ENCODE measurements around the gene FAT2.

Gene FAT2, protein sequence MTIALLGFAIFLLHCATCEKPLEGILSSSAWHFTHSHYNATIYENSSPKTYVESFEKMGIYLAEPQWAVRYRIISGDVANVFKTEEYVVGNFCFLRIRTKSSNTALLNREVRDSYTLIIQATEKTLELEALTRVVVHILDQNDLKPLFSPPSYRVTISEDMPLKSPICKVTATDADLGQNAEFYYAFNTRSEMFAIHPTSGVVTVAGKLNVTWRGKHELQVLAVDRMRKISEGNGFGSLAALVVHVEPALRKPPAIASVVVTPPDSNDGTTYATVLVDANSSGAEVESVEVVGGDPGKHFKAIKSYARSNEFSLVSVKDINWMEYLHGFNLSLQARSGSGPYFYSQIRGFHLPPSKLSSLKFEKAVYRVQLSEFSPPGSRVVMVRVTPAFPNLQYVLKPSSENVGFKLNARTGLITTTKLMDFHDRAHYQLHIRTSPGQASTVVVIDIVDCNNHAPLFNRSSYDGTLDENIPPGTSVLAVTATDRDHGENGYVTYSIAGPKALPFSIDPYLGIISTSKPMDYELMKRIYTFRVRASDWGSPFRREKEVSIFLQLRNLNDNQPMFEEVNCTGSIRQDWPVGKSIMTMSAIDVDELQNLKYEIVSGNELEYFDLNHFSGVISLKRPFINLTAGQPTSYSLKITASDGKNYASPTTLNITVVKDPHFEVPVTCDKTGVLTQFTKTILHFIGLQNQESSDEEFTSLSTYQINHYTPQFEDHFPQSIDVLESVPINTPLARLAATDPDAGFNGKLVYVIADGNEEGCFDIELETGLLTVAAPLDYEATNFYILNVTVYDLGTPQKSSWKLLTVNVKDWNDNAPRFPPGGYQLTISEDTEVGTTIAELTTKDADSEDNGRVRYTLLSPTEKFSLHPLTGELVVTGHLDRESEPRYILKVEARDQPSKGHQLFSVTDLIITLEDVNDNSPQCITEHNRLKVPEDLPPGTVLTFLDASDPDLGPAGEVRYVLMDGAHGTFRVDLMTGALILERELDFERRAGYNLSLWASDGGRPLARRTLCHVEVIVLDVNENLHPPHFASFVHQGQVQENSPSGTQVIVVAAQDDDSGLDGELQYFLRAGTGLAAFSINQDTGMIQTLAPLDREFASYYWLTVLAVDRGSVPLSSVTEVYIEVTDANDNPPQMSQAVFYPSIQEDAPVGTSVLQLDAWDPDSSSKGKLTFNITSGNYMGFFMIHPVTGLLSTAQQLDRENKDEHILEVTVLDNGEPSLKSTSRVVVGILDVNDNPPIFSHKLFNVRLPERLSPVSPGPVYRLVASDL (N-terminal part only)

DNA sequence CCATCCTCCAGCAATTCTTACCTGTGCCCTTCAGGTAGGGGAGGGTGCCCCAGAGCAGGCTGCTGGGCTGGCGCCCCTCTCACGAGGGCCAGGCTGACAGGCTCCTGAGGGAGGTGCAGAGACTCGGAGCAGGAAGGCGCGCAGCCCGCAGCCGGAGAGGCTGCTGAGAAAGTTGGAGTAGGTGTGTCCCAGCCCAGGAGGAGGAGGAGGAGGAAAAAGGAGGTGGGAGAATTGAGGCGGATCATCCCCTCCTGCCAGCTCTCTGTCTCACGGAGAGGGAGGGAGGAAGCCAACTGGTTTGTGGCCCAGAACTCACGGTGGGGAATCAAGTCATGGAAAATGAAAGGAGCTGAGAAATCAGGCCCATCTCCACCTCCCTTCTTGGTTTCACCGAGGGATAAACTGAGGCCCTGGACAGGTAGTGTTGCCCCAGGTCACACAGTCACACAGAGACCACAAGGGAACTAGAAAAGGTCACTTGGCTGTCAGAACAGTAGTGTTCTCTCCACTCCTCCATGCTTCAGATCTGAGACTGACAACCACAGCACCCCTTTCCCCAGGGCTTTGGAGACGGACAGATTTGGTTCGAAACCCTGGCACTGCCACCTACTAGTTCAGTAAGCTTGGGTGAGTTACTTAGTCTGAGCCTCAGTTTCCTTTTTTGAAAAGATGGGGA, at the start of gene FAT2:
Gene FAT2 (minus strand): TSS at position 188 of the 676 bp plus-strand sequence. CDS start 22,400 bp downstream, outside the sequence.
- DNase-seq = no peak

DNA sequence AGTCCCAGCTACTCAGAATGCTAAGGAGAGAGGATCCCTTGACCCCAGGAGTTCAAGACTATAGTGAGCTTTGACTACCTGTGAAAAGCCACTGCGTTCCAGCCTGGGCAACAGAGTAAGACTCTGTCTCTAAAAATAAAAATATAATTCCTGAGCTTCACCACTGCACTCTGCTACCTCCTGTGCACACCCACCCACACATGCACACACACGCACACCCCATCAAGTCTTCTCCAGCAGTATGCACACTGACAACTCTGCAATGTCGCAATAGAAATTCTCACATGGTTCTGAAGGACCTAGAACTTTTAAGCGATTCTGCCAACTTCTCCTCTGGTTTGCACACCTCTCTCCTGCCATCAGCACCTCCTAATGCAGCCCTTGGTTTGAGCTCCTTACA, 47.5 kb upstream of the FAT2 start:
- DNase-seq = no peak

DNA sequence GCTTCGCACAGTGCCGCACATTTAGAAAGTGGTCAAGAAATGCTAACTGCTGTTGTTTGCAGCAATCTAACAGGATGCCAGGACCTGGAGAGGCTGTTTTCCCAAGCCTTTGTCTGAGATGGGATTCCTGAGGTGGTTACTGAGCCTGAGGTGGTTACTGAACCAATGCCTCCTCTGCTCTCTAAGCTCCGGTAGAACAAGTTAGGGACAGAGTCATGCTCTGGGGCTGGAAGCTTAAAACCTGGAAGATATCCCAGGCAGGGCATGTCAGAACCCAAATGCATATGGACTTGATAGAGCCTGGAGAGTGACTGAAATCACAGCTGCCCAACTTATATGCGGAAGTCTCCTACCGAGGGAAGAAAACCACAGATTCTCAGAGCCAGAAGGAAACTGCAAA, 46.5 kb upstream of the FAT2 start:
- no peak for DNase-seq

DNA sequence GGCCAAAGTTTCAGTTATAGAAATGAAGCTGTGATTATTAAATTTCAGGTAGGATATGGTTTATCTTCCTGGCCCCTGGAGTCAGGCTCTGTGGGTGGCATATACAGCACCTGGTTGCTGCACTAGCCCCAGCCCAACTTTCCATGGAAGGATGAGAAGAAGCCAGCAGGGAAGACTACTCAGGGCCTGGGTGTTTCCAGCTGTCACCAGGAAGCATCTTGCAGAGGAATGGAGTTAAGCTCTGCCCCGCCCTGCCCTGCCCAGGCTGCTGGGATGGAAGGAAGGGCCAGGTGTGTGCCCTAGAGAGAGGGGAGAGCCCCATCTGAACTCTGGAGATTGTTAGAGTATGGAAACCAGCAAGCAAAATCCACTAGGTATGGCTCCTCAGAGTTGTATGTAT, 42.8 kb upstream of the FAT2 start:
- DNase-seq = no peak

DNA sequence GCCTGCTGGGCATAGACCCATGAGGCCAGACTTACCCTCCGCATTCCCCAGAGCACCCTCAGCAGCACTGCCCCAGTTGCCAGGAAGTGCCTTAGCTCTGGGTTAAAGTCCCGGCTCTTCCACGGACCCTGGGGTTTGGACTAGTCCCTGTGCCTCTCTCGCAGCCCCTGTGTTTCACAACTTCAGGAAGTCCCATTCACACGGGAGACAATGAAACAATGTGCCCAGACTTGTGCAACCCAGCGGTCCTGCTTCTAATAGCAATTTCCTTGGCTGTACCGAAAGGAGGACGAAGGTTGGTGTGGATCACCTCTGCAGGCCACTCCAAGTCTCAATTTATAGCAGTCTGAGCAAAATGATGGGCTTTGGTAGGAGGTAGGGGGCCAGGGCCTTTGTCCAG, 41.8 kb upstream of the FAT2 start:
- DNase-seq = no peak

DNA sequence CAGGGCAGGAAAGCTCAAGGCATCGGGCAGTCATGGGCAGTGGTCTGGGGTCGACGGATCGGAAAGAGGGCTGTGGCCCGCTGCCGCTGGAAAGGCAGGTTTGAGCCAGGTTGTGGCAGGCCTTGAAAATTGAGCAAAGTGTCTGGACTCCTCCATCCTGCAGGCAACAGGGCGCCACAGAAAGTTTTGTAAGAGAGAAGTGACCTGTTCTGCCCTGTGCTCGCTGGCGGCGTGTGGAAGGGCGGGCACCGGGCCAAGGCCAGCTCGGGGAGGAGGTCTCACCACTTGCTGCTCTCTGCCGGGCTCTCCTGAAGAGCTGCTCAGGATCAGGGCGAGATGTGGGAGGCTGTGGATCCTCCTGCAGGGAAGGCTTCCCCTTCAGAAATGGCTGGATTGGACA, 41.4 kb upstream of the FAT2 start:
- DNase-seq = no peak

DNA sequence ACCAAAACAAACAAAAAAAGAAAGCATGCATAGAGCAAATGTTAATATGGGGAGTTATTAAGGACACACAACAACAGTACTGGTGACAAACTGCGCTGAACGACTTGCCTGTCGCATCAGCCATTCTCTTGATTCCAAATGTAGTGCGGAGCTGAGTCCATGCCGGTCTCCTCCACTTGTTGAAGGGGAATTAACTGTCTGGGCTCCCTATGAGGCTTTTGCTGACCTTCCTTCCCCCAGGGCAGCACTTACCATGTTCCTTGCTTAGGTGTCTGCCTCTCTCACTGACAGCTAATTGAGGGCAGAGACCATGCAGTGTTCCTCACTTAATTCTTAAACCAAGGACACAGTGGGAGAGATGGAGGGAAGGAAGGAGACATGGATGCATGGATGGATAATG, 40.8 kb upstream of the FAT2 start:
- DNase-seq = no peak

DNA sequence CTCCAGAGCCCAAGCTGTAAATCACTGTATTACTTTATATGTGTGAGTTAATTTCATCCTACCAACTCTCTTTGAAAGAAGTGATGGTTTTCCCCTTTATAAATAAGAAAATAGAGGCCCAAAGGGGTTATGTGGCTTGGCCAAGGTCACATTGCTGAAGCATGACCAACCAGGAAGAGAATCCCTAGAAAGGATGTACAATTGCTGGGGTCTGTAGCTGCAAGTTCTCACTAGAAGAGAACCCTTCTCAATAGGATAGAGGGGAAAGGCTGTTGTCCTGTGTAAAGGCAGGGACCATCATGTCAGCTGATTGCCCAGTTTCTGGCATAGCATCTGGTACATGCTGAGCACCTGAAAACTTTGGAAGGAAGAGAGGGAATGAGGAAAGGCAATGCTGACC, 39.0 kb upstream of the FAT2 start:
- DNase-seq = no peak

DNA sequence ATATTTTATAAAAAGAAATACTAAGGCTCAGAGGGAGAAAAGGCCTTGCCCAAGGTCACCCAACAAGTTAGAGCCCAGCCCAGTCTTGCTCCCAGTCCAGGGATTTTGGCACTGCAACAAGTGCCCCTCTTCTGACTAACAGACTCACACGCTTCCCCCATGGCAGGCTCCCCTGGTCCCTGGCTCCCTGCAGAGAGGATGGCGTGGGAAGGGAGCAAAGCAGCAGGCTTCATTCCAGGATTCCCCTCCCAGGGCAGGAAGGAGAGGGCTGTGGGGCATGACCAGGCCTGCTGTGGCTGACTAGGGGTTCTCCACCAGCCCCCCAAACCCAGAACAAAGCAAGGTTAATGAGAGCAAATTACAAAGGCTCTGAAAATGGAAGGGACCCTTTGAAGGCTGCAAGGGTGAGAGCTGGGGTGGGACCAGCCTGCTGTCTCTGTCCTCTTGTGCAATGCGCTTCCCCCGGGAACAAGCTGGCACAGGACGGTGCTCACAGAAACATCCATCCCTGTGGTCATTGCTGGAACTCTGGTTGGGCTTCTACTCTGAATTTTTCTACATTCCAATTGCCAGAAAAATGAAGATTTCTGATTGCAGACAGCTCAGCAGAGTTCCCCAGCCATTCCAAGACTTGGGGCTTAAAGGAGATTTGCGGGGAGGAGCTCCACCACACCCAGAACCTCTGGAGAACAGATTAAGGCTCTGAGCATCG, 37.1 kb upstream of the FAT2 start:
- no peak for DNase-seq

DNA sequence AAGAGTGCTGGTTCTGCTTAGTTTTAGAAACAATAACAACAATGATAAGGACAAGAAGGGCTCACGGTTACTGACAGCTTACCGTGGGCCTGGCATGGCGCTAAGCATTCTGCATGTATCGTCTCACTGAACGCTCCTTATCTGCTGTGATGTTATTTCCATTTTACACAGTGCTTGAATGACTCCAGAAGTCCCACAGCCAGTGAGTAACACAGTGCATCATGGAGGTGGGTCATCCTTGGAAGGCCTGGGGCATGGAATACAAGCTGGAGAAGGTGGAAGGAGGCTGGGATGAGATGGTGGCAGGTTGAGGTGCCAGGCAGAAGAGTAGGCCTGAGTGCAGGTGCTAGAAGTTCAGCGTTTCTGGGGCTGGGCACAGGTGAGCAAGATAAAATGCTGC, 36.5 kb upstream of the FAT2 start:
- no peak for DNase-seq

DNA sequence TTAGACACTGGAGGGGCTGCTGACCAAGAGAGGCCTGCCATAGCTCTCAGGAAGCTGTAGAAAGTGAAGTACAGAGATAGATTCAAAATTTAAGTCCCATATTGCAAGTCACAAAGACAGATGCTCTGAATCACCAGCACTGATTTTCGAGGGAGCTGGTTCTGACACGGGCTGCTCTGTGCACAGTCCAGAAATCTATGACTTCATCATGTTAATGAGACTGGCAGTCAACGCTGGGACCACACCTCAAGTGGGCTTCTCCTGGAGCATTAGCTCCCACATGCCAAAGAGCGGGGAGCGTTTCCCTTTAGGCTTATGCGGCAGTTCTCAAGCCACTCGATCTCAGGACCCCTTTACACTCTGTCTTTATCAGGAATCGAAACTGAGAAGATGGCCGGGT, 34.2 kb upstream of the FAT2 start:
- no peak for DNase-seq

DNA sequence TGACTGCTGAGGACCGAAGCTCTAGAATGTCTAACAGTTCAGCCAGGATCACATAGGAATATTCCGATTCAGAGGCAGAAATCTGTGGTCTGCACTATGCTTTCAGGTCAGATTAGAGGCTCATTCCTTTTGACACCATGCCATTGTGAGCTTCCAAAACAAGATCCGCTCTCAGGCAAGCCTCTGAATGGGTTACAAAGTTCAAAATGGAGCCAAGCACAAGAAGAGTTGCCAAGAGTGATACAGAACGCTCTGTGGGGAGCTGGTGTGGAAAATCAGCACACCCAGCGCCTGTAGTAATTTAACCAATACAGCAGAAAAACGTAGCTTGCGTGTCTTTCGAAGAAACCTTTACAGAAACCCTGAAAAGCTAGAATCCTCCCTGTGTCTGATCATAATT, 33.3 kb upstream of the FAT2 start:
- DNase-seq = no peak

DNA sequence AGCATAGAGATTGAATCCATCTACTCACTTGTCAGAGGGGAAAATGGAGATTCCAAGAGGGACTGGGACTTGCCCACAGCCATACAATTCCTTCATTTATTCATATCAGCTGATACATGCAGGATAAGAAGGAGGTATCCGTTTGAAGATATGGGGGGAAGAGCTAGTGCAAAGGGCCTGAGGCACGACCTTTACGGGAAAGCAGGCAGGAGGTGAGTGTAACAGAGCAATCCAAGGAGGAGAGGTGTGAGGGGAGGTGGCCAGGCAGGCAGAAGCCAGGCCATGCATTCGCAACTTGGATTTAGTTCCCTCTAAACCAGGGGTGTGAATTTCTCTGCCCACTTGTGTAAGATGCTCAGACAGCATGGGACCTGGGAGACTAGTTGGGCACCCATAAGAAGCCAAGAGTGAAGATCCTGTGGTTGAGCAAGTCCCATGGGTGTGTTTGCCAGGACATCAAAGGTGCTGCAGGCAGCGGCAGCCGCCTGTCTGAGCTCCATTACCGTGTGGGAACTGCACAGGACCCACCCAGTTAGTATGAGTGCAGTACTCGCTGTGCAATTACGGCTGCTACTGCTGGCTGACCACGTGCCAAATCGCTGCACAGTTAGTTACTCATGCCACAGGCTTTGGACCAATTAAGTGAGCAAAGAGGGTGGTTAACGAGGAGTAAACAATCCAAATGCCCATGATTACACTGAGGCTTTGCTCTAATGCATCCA, 31.4 kb upstream of the FAT2 start:
- no peak for DNase-seq

DNA sequence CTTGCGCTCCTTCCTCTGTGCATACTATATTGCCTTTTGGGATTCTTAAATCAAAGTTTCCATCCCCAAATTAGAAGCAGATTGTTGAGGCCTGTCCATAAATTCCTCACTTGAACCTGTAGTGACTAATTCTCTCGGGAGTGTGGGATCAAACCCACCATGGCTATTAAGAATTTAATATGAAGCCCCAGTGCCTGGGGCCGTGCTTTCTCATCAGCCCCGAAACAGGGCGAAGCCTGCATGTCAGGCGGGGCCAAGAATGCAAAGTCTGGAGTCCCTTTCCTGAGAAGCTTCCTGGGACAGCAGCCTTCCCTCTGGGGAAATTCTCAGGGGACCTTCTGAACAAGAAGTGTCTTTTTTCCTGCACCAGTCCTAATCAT, 29.3 kb upstream of the FAT2 start:
- DNase-seq = no peak

DNA sequence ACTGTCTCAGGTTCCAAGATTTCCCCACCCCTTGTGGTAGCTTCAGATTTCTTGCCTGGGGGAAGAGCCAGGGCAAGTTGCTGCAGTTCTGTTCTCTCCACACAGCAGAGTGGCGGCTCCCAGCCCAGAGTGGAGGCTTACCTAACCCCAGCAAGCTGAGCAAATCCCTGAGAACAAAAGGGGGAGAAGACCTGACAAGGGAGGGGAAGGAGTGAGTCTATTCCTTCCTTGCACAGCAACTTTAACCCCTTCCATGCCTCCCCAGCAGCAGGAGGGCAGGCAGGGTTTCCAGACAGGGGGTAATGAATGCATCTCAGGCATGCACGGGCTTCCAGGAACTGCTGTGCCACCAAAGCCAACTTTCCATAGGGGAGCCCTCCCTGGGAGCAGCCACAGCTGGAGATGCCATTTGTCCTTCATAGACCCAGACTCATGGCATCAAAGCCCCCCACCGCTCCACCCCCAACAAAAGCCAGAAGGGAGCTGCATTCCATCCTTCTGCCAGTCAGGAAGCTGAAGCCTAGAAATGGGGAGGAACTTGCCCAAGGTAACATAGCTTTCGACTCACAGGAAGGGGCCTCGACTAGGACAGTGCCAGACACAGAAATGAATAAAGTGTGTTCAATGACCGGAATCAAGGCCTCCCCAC, 28.8 kb upstream of the FAT2 start:
- no peak for DNase-seq

DNA sequence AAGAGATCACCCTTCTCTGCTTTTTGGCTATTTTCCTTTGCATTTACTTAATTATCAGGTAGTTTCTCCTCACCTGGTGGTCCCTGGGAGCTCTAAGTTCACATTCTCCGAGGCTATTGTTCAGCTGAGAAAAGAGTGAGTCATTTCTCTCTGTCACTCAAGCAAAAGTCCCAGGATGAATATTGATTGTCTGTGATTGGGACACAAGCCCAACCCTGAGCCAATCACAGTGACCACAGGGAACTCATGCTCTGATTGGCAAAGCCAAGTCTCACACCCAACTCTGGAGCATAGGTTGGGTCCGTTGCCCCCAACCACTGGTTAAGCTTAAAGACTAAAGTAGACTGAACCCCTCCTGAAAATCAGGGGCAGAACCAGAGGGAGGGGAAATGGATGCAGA, 27.8 kb upstream of the FAT2 start:
- no peak for DNase-seq

DNA sequence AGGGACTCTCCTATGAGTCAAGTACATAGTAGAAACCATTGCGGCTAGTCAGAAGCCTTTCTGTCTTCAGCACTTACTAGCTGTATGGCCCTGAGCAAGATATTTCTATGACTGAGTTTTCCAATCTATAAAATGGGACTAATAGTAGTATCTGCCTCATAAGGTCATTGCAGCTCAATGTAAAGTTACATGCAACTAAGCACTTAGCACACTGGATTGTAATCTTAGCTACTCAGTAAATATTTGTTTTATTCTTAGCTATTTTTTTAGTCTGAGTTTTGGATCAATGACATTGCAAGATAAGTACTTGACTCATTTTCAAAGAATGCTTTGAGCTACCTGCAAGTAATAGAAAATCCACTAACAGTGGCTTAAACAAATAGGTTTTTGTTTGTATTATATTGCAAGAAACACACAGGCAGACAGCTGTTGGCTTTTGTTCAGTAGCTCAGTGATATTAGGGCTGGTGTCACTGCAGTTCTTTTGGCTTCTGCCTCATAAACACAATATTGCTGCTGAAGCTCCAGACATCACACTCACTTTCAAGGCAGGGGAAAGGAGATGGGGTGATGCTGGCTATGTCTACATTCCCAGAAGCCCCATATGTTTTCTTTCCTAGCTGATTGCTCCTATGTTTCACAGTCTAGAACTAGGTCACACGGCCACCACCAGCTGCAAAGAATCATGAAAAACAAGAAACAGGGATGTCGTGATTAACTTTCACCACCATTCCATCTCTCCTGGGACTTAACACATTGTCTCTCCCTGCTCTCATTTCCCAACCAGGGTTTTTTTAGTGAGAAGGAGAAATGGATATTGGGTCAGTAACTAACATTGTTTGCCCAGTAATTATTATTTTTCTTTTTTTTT, 26.9 kb upstream of the FAT2 start:
- no peak for DNase-seq

DNA sequence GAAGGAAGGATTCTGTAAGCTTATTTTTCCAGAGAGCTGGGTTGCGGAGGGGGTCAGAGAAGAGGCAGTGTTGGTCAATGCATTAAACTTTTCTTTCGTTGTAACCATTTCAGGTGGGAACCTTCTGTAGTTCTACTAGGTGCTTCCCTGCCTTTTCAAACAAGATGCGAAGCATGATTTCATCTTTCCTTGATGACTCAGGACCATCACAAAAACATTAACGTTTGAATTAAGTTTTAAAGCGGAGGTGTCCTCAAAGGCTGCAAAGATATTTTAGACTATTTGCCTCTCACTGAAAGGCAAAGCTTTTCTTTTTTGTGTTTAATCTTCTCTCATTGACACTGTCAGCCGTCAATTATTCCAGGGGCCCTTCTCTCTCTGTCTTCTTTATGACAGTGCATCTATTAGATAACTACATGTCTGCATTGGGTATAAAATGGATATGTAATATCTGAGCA, 26.3 kb upstream of the FAT2 start:
- no peak for DNase-seq

DNA sequence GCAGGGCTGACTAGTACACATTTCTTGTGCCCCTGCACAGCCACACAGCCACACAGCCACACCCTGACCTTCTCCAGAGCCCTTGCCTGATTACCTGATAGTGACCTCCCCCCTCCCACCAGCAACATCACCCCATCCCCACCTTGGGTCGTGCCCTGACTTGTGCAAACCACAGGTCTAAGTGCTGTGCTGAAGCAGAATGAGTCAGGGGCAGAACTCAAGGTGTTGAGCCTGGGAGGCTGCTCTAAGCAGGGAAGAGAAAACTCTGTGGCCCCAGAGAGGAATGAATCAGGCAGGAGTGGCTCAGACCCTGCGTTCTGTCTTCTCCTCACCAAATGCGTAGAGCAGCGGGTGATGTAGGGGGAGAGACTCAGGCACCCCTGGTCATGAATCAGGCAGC, 24.3 kb upstream of the FAT2 start:
- no peak for DNase-seq

DNA sequence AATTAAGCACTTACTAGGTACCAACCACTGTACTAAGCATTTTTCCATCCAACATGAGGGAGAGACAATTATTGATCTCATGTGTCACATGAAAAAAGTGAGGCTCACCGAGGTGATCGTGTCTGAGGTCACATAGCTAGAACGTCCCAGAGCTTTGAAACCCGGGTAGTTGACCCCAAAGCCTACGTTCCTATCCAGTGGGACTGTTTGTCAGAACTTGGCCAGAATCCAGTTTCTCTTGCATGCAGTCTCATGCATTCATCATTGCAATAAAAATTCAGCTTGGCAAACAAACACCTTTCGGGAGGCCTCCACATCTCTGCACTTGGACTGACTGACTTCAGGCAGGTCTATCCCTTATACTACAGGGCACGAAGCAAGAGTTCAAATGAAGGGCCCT, 23.4 kb upstream of the FAT2 start:
- no peak for DNase-seq
